ENCODE results near the gene MINDY4. TPM values are rescaled to one million over a fixed set of nuclear protein-coding genes. Genes with fewer than 3 reads are reported as not detected.

MINDY4 gene
- total and polyA plus RNA-seq, 10 of the 15 experiments (the other 5 are each of a cell fraction or from before 2014, with no cell fraction given), result 0.10 to 0.90 (median 0.40) TPM

- ChIA-PET POLR2A (no interaction called here), SMC1A (ENCODE audit: uncharacterized antibody, unreplicated experiment) (no interaction called here), RAD21 (ENCODE audit: unreplicated experiment) (no interaction called here), CTCF (no interaction called here)
- H2AFZ ChIP-seq (ENCODE audit: control insufficient read depth, low read depth, low read length), result no peak overlapping the region
- intact Hi-C loops (cut with micrococcal nuclease; ENCODE audit: unreplicated experiment), result no loop called here
- no peak overlapping the region for H3K4me2 ChIP-seq (ENCODE audit: control insufficient read depth, insufficient read depth)
- FAIRE-seq (no peak), ATAC-seq (no peak), DNase-seq (ENCODE audit: low read depth, low spot score) (no peak)
- H3K27ac ChIP-seq (ENCODE audit: control insufficient read depth, insufficient read depth), result no peak overlapping the region
- no peaks in the 10 kb centered on the region for H3K4me1 ChIP-seq (ENCODE audit: control insufficient read depth, insufficient read depth, low read length)
- 37% methylated on average over 7 of the region's 7 CpGs for WGBS (ENCODE audit: insufficient coverage, insufficient replicate concordance, low lambda C conversion rate, missing lambda C conversion rate)
- no peaks in the 10 kb centered on the region for H3K79me2 ChIP-seq (ENCODE audit: control insufficient read depth, insufficient read depth, low read length)
- in situ Hi-C loops (cut with MboI), result no loop called here
- H4K20me1 ChIP-seq (ENCODE audit: control insufficient read depth, insufficient read depth), result no peaks in the 10 kb centered on the region
- BruUV-seq (replicated peaks), result no TSS peak
- TF ChIP-seq EZH2 (IDR thresholded peaks at IDR 0.05; ENCODE audit: borderline replicate concordance, control insufficient read depth, low read depth, low read length) (no peak), RAD51 (IDR thresholded peaks at IDR 0.05) (no peak), KLF5 (IDR thresholded peaks at IDR 0.05; ENCODE audit: partially characterized antibody) (no peak), BCL11A (IDR thresholded peaks at IDR 0.05; ENCODE audit: low read depth, low read length) (no peak), NR2F1 (conservative IDR thresholded peaks at IDR 0.05) (no peak), EP300 (IDR thresholded peaks at IDR 0.05; ENCODE audit: borderline replicate concordance in 1 of 2, control insufficient read depth in 1 of 2, low read depth in 2 of 2, low read length in 2 of 2) (no peak)
- TF ChIP-seq, protein P1, sequence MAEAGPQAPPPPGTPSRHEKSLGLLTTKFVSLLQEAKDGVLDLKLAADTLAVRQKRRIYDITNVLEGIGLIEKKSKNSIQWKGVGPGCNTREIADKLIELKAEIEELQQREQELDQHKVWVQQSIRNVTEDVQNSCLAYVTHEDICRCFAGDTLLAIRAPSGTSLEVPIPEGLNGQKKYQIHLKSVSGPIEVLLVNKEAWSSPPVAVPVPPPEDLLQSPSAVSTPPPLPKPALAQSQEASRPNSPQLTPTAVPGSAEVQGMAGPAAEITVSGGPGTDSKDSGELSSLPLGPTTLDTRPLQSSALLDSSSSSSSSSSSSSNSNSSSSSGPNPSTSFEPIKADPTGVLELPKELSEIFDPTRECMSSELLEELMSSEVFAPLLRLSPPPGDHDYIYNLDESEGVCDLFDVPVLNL (IDR thresholded peaks at IDR 0.05; ENCODE audit: low read depth, low read length), result no peak
- H3K9ac ChIP-seq (ENCODE audit: control insufficient read depth, insufficient read depth, low read length), result no peak overlapping the region
- H3K4me3 ChIP-seq, result no peak overlapping the region
- no peaks in the 10 kb centered on the region for H3K9me3 ChIP-seq (replicated peaks; ENCODE audit: control insufficient read depth, insufficient read depth, low read length)
- no peaks in the 10 kb centered on the region for H3K27me3 ChIP-seq (replicated peaks in 1 of 2; ENCODE audit: control insufficient read depth in 2 of 2, insufficient read depth in 2 of 2, low read length in 1 of 2)
- no peaks in the 10 kb centered on the region for H3K36me3 ChIP-seq (ENCODE audit: control insufficient read depth in 2 of 2, insufficient read depth in 2 of 2, low read length in 1 of 2)
These were observed 70.8 kb downstream of the MINDY4 start for GRCh38 chr7:30841801-30842541.
